HepG2 (cell line): ENCODE results near the gene ANKRD1. TPM values are rescaled to one million over a fixed set of nuclear protein-coding genes. Genes with fewer than 3 reads are reported as not detected.
A peak's percentile ranks its signal among the peaks of the same experiment; 100 is the strongest.

ENCODE experiments used
- BCLAF1 ChIP-seq: fragments of 450-650 bp; IDR thresholded peaks from 2 replicates; pipeline ENCODE4 v1.6.1; 2017; ENCODE audit warnings: mild to moderate bottlenecking
- ELF1 ChIP-seq: sonication (generic); formaldehyde crosslinking; IDR thresholded peaks from 2 replicates; pipeline ENCODE4 v1.4.0; 2020; ENCODE audit warnings: missing genetic modification reagents
- FOXJ3 ChIP-seq: sonication (generic); formaldehyde crosslinking; IDR thresholded peaks from 2 replicates; pipeline ENCODE4 v1.4.0; 2020; ENCODE audit warnings: missing genetic modification reagents, mild to moderate bottlenecking, borderline replicate concordance
- HOXA9 ChIP-seq: sonication (generic); formaldehyde crosslinking; IDR thresholded peaks from 2 replicates; pipeline ENCODE4 v1.8.1; 2022; ENCODE audit warnings: missing genetic modification reagents, mild to moderate bottlenecking, moderate library complexity, borderline replicate concordance
- PLSCR1 ChIP-seq: sonication (generic); formaldehyde crosslinking; IDR thresholded peaks from 2 replicates; pipeline ENCODE4 v1.5.0; 2020; ENCODE audit warnings: missing genetic modification reagents, mild to moderate bottlenecking, borderline replicate concordance
- SMAD3 ChIP-seq: sonication (generic); formaldehyde crosslinking; IDR thresholded peaks from 2 replicates; pipeline ENCODE4 v1.4.0; 2020; ENCODE audit warnings: missing genetic modification reagents
- SMC3 ChIP-seq: IDR thresholded peaks from 2 replicates; pipeline ENCODE4 v1.6.1; 2011; ENCODE audit warnings: low read length, improper control_type of control experiment
- XRCC5 ChIP-seq: fragments of 200-400 bp; formaldehyde crosslinking; optimal IDR thresholded peaks from 2 replicates; pipeline ENCODE3; 2017; ENCODE audit warnings: mild to moderate bottlenecking, low read length
- ZBTB3 ChIP-seq: sonication (generic); formaldehyde crosslinking; IDR thresholded peaks from 2 replicates; pipeline ENCODE4 v1.4.0; 2020; ENCODE audit warnings: low read depth, mild to moderate bottlenecking, moderate library complexity, missing genetic modification reagents, borderline replicate concordance
- ZBTB4 ChIP-seq: sonication (generic); formaldehyde crosslinking; IDR thresholded peaks from 2 replicates; pipeline ENCODE4 v1.4.0; 2020; ENCODE audit warnings: missing genetic modification reagents, mild to moderate bottlenecking, borderline replicate concordance
- ZFP36 ChIP-seq: fragments of 150-350 bp; IDR thresholded peaks from 2 replicates; pipeline ENCODE4 v1.6.1; 2018; ENCODE audit warnings: borderline replicate concordance, low read length, low read depth; ENCODE audit not compliant: partially characterized antibody
- ZMYM4 ChIP-seq: sonication (generic); formaldehyde crosslinking; IDR thresholded peaks from 2 replicates; pipeline ENCODE4 v1.8.1; 2023; ENCODE audit warnings: mild to moderate bottlenecking, missing genetic modification reagents
- ZNF253 ChIP-seq: sonication (generic); formaldehyde crosslinking; IDR thresholded peaks from 2 replicates; pipeline ENCODE4 v1.8.0; 2022; ENCODE audit warnings: mild to moderate bottlenecking, missing genetic modification reagents, borderline replicate concordance
- polyA plus RNA-seq, 8 experiments: library from polyadenylated mRNA; depleted of rRNA in 3 of 8; stranded (reverse) in 7 of 8; unstranded in 1 of 8; fragments of >200 nt; fragmentation: Illumina TruSeq in 4 of 8; extraction: Trizol in 4 of 8; gene quantifications; 2 replicates each; pipeline versions ENCODE4 v1.2.1 to v1.2.3, GENCODE V29; 2011 to 2016; ENCODE audit warnings: low read depth in 4 of 8, missing spikeins in 1 of 8, mixed read lengths in 1 of 8; ENCODE audit not compliant: insufficient read depth in 1 of 8
- total RNA-seq, 5 experiments: library from RNA; depleted of rRNA; stranded (reverse); fragments of >200 nt; fragmentation: Illumina TruSeq; extraction: Trizol; gene quantifications; 2 replicates each; pipeline ENCODE4 v1.2.3, GENCODE V29; 2016; ENCODE audit warnings: low read depth in 1 of 5
- TF ChIP-seq, protein P1 (sequence below): sonication (generic); formaldehyde crosslinking; IDR thresholded peaks from 2 replicates; pipeline ENCODE4 v1.4.0; 2020; ENCODE audit warnings: missing genetic modification reagents, borderline replicate concordance
- TF ChIP-seq, protein P2 (sequence below): fragments of 450-650 bp; IDR thresholded peaks from 2 replicates; pipeline ENCODE4 v1.6.1; 2017

Gene ANKRD1
- total and polyA plus RNA-seq, 2 of the 13 experiments (the other 11 are each of a cell fraction or from before 2014, with no cell fraction given) = 19.4 to 41.8 TPM

GRCh38 chr10:90911133-90912051 is 9.5 kb downstream of the ANKRD1 start (continued):
- TF ChIP-seq PLSCR1 (no peak), ZBTB3 (CRISPR knock-in tag) (no peak), ZFP36 (peak; percentile 3), FOXJ3 (no peak), ZNF253 (CRISPR knock-in tag) (no peak), ZBTB4 (no peak), SMC3 (peak; percentile 97), XRCC5 (peak; percentile 23), ZMYM4 (0 out of 2 replicates have a peak, but pooled peaks have one; percentile 15), BCLAF1 (no peak), ELF1 (CRISPR knock-in tag) (no peak), HOXA9 (CRISPR knock-in tag) (no peak), SMAD3 (0 out of 2 replicates have a peak, but pooled peaks have one; percentile 16)
- TF ChIP-seq, protein P1, sequence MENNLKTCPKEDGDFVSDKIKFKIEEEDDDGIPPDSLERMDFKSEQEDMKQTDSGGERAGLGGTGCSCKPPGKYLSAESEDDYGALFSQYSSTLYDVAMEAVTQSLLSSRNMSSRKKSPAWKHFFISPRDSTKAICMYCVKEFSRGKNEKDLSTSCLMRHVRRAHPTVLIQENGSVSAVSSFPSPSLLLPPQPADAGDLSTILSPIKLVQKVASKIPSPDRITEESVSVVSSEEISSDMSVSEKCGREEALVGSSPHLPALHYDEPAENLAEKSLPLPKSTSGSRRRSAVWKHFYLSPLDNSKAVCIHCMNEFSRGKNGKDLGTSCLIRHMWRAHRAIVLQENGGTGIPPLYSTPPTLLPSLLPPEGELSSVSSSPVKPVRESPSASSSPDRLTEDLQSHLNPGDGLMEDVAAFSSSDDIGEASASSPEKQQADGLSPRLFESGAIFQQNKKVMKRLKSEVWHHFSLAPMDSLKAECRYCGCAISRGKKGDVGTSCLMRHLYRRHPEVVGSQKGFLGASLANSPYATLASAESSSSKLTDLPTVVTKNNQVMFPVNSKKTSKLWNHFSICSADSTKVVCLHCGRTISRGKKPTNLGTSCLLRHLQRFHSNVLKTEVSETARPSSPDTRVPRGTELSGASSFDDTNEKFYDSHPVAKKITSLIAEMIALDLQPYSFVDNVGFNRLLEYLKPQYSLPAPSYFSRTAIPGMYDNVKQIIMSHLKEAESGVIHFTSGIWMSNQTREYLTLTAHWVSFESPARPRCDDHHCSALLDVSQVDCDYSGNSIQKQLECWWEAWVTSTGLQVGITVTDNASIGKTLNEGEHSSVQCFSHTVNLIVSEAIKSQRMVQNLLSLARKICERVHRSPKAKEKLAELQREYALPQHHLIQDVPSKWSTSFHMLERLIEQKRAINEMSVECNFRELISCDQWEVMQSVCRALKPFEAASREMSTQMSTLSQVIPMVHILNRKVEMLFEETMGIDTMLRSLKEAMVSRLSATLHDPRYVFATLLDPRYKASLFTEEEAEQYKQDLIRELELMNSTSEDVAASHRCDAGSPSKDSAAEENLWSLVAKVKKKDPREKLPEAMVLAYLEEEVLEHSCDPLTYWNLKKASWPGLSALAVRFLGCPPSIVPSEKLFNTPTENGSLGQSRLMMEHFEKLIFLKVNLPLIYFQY = 0 out of 2 replicates have a peak, but pooled peaks have one; percentile 27
- TF ChIP-seq, protein P2, sequence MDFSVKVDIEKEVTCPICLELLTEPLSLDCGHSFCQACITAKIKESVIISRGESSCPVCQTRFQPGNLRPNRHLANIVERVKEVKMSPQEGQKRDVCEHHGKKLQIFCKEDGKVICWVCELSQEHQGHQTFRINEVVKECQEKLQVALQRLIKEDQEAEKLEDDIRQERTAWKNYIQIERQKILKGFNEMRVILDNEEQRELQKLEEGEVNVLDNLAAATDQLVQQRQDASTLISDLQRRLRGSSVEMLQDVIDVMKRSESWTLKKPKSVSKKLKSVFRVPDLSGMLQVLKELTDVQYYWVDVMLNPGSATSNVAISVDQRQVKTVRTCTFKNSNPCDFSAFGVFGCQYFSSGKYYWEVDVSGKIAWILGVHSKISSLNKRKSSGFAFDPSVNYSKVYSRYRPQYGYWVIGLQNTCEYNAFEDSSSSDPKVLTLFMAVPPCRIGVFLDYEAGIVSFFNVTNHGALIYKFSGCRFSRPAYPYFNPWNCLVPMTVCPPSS = no peak
